C1 segment of cervical spinal cord (tissue), 14 donors: ENCODE results near the gene GPRC5B.

Source experiments
- DNase-seq, 14 donors: peaks; one replicate each; lab custom pipeline; 2025; lab: John Stamatoyannopoulos, UW

GPRC5B gene

DNA sequence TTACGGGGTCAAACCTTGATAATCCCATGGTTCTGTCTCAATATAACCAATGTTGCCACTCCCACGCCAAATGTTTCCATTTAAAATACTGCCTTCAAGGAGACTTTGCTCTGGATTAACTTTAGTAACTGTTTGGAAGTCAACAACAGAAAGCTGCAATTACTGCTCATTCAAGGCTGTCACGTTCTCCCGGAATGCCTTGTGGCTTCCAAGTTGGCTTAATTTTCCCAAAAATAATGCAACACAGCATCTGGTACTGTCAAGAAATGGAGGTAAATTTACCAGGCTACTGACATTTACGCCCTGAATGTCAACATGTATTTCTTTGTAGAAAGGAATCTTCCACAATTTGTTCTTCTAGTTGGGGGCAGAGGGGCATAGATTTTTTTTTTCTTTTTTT is 38.2 kb downstream of the GPRC5B start:
- no peak for DNase-seq

- peak in 1 of 14 donors; percentile 22 for DNase-seq
These were observed 39.6 kb downstream of the GPRC5B start for GRCh38 chr16:19844945-19845641.

- DNase-seq: no peak
These were observed 41.3 kb downstream of the GPRC5B start for GRCh38 chr16:19843371-19843770.

DNA sequence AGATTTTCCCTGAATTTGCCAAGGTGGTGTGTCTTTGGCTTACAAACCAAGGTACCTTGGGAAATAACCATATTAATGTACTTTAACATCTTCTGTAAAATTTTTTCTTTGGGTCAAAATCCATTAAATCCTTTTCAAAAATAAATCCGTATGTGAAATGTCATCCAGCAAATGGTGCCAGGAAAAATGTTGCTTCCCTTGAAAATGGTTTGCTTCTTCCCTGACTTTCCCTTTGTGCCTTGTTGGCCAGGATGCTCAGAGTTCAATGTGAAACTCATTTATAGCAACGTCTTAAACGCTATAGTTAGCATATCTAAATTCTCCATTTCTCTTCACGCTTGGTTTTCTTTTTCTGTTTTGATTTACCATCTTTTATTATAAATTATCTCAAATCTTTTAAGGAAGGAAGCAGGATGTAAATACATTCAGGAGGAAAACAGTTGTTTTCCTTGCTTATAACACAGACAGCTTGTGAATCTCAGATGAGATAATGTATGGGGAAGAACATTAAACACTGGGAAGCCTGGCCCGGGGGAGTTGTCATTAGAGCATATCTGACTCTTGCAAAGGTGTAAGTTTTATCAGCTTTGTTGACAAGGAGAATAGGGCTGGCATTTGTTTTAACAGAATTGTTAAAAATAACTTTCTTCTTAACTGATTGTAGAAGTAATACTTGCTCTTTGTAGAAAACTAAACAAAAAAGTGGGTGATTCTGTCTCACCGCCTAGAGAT is 42.1 kb downstream of the GPRC5B start:
- DNase-seq: no peak

- no peak for DNase-seq
These were observed 43.5 kb downstream of the GPRC5B start for GRCh38 chr16:19841184-19841583.

DNA sequence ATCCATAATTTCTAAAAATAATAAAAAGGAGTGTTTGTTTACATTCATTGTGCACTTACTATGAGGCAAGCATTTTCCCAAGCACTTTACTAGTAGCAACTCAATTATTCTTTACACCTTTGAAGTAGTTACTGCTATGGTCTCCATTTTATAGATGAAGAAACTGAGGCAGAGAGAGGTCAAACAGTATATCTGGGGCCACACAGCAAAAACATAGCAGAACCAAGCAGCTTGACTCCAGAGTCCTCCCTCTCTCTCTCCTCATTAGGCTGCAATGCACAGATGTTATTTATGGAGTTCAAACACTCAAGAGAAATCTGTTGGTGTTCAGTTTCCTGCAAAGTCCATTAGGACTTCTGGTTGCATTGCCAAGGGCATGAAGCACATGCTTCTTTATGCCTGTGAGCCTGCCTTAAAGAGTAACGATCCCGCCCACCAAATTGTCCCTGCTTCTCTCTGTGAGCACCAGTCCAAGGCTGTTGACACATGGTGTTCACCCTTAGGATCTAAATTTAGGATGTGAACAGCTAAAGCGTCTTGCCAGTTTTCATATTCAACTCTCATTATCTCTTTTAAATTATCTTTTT is 44.0 kb downstream of the GPRC5B start:
- DNase-seq: no peak

GRCh38 chr16:19837984-19838707 is 46.5 kb downstream of the GPRC5B start:
- DNase-seq: peak in 1 of 14 donors; percentile 17

DNA sequence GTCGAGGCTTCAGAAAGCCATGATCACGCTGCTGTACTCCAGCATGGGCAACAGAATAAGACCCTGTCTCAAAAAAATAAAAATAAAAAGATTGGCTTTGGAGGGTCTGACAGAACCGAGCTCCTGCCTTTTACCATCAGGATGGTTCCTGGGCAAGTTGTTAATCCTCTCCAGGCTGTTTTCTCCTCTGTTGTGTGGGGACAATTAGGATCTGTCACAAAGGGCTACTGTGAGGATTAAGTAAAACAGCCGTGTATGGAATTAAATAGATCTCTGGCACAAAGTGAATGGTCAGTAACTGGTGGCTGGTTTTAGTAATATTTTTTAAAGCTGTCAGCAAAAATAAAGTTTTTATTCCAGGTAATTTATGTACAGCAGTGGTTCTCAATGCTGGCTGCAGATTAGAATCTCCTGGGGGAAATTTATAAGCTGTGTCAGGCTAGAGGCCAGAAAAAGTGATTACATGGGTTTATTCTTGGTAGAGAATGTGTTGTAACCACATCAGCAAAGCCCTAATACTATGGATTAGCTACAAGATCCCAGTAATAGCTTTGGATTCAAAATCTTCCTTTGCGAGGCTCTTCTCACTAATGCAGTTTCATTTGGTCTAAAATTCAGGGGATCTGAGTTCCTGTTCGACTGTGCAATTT is 47.2 kb downstream of the GPRC5B start:
- peak in 2 of 14 donors; percentile 6 to 14 for DNase-seq

DNA sequence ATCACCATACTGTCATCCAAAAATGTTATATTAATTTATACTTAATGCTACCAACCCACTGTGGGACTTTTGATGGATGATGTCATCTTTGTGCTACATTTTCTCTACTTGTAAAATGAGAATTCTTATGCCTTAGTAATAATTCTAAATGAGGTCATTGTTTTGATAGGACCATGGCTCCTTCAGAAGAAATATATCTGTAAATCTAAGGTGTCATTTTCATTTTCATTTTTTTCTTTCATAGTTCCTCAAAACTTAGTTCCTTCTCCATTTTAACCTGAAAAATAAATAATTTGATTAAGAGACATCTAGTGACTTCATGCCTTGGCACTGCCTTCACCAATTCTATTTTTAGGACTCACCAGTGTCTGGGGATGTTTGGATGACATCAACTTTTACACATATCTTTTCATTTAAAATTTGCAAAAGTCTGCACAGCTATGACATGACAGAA is 48.7 kb downstream of the GPRC5B start:
- DNase-seq: no peak

DNA sequence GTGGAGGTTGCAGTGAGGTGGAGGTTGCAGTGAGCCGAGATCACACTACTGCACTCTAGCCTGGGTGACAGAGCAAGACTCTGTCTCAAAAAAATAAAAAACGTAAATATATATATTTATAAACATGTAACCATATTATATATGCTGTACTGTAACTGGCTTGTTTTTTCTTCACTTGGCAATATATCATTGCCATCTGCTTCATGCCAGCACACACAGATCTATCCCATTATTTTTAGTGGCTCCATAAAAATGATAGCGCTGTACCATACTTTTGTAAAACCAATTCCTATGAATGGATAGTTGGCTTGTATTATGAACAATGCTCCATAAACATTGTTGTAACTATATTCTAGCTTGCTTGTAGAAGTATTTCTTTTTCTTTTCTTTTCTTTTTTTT is 49.5 kb downstream of the GPRC5B start:
- DNase-seq: no peak

DNA sequence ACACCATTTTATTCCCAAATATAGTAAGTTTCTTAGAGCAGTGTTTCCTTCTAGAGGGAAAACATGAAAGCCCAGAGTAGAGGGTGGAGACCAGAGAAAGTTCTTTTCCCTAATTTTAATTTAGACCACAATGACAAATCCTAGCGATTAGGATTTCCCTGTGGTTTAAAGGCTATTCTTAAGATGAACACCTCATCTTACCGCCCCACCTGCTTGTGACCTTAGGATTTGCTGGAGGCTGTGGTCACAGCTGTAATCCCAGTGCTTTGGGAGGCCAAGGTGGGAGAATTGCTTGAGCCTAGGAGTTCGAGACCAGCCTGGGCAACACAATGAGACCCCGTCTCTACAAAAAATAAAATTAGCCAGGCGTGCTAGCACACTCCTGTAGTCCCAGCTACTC is 51.1 kb downstream of the GPRC5B start:
- no peak for DNase-seq

- no peak for DNase-seq
These were observed 51.5 kb downstream of the GPRC5B start for GRCh38 chr16:19833176-19833575.

- DNase-seq: no peak
These were observed 53.0 kb downstream of the GPRC5B start for GRCh38 chr16:19831678-19832077.

- no peak for DNase-seq
These were observed 53.6 kb downstream of the GPRC5B start for GRCh38 chr16:19830902-19831560.

DNA sequence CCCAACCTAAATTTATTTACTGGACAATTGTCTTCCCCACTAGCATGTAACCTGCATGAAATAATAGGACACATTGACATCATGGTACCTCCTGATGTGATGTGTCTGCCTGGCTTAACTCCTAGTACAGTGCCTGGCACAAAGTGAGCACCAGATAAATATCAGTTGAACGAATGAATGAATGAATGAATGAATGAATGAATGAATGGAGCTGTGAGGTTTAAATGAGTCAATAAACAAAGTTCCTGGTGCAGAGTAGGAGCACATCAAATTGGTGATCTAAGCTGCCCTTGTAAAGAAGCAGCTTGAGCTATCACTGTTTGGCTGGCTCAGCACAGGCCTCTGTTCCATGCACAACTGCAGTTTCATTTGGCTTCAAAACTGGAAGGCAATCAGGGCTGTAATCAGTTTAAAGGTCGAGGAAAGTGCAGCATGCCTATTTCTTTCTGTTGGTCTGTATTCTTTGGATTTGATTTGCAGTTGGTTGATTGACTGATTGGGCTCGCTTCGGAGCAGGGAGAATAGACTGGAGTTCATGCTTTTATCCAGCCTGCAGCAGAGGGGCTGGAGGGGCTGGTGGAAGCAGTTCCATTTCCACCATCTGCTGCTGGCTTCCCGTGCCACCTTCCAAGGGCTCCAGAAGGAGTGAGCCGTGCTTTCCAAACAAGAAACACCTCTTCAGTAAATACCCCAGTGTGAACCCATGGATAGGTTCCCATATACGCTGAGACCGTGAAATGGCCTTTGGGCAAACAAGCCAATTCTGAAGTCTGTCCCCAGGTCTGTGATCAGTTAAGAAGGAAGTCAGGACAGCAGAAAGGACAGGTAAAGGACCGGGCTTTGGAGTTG is 54.6 kb downstream of the GPRC5B start:
- DNase-seq: peak in 1 of 14 donors; percentile 72

GRCh38 chr16:19824216-19824615 is 60.4 kb downstream of the GPRC5B start:
- DNase-seq: no peak

DNA sequence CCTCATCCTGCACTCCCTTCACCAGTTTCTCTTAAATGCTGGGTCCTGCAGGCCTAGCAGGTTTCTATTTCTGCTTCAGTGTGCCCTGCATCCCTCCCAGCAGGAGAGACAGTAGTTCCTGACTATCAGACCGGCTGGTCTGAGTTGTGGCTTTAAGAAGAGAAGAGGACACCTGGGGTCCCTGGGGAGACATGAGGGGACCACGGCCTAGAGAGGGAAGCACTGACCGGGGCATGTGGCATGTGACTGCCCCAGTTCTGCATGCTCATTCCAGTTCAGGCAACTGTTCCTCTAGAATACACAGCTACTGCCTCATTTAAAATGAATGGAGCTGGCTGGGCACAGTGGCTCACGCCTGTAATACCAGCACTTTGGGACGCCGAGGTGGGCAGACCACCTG is 61.3 kb downstream of the GPRC5B start:
- DNase-seq: no peak

DNA sequence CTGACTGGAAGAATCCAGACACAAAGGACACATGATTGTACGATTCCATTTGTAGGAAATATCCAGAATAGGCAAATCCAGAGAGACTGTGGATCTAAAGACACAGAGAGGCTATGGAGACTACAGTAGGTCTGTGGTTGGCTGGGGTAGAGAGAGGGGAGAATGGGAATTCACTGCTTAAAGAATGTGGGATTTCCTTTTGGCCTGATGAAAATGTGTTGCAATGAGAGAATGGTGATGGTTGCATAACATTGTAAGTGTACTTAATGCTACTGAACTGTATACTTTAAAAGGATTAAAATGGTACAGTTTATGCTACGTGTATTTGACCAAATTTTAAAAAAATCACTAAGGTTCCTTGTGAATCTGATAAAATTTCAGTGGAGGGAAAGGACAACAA is 62.1 kb downstream of the GPRC5B start:
- DNase-seq: no peak

- no peak for DNase-seq
These were observed 66.8 kb downstream of the GPRC5B start for GRCh38 chr16:19817875-19818274.

DNA sequence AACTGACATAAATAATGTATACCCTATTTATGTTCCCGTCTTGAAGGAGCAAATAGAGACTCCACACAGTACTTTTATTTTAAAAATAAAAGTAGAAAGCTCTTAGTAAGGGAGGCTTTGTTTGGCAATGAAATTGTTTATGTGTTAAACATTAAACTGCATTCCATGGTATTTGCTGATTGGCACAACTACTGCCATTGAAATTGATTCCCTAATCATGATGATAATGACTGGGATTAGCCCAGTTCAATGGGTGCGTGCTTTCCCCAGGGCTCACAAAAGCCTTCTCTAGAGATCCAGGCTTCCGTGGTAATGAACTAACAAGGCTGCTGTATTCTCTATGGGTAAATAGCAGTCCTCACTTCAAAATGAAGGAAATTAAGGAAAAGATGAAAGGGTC is 67.5 kb downstream of the GPRC5B start:
- no peak for DNase-seq
